T-helper 2 cell treated with Interferon-gamma antibody and Interleukin-4, amounts not matched to agents 100 ng/mL and 5 ng/mL, for 36 hours (primary cell): ENCODE data around the gene ZNF792. TPM values are rescaled to one million over a fixed set of nuclear protein-coding genes. Genes with fewer than 3 reads are reported as not detected.
"Not testable (repeated sequence)": the region's sequence is repeated elsewhere in the genome, so short reads cannot be mapped to it uniquely, and the experiment has no call there.

Source experiments
- intact Hi-C: fragments of 100-400 bp; cut with micrococcal nuclease; formaldehyde crosslinking; loops from one replicate; pipeline ENCODE4 v1.15.1; 2023
- total RNA-seq: library from RNA; stranded (reverse); gene quantifications from 2 replicates; pipeline ENCODE4 v1.2.3, GENCODE V29; 2022

The ZNF792 gene
- total RNA-seq, 1 donor from 2014 or later = 13.7 TPM

DNA sequence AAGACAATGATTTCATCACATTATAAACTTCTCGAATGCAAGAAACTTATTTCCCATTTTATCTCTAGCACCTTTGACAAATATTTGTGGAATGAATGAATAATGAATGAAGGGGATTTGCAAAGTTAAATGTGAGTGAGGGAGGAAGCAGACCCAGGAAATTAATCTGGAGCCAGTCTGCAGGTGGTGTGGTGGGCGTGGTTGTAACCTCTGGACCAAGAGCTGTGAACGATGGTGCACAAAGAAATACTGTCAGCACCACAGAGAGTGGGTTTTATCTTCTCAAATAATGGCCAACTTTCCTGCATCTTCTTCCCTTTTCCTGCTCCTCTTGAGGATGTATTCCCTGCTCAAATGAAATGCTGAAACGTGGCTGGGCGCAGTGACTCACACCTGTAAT is 11.0 kb upstream of the ZNF792 start:
- intact Hi-C loops = no loop called here

DNA sequence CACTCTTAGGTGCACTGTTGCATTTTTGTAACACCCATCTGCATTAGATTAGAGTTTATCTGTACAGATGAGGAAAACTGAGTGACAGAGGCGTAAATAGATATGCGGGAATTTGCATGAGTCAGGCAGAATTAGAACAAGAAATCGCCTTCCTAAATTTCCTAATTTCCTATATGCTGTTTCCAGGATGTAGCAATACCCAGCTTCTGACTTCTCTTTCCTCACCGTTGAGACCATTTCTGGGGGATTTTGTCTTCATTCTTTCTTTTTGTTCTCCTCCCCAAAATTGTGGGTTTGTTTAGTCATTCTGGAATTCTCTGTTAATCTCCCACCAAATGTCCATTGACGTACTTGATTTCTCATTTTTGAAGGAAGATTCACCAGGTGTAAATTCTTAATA is 10.6 kb upstream of the ZNF792 start:
- intact Hi-C loops = no loop called here

DNA sequence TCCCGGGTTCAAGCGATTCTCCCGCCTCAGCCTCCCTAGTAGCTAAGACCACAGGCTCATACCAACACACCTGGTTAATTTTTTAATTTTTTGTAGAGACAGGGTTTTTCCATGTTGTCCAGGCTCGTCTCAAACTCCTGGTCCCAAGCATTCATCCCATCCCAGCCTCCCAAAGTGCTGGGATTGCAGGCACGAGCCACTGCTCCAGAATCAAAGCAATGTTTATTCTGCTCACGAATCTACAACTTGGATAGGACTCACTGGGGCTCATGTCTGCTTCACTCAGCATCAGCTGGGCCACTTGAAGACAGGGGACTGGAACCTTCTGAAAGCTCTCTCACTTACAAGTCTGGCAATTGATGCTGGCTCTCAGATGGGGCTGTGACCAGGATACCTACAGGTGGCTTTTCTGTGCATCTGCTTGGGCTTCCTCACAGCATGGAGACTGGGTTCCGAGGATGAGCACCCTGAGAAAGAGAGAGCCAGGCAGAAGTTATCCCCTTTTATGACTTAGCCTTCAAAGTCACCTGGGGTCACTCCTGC is 8.2 kb upstream of the ZNF792 start:
- intact Hi-C loops = no loop called here

DNA sequence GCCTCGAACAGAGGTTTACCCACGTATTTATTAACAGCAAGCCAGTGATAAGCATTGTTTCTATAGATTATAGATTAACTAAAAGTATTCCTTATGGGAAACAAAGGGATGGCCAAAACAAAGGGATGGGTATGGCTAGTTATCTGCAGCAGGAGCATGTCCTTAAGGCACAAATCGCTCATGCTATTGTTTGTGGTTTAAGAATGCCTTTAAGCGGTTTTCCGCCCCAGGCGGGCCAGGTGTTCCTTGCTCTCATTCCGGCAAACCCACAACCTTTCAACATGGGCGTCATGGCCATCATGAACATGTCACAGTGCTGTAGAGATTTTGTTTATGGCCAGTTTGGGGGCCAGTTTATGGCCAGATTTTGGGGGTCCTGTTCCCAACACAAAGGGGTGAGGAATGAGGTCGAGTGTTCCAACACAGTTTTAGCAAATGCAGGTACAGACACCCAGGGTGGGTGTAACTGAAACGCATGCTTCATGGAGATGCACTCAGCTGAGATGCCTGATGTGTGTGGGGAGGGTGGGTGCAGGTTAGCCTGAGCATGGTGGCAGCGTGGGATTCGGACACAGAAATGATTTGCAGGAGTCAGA is 6.3 kb upstream of the ZNF792 start:
- intact Hi-C loops = not testable (repeated sequence)

DNA sequence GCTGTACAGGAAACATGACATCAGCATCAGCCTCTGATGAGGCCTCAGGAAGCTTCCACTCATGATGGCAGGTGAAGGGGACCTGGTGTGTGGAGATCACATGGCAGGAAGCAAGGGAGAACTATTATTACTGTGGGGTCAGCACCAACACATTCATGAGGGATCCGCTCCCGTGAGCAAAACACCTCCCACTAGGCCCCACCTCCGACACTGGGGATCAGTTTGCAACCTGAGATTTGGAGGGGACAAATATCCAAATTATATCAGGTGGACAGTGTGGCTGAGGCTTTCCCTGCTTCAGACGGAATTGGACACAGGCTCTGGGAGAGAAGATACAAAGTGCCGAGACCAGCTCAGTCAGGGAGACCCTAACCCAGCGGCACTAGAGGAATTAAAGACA is 5.7 kb upstream of the ZNF792 start:
- intact Hi-C loops = loop anchor here (10.0 kb wide), 1 partner anchor 195 kb away; the partner anchor contains the start of gene ZNF599

DNA sequence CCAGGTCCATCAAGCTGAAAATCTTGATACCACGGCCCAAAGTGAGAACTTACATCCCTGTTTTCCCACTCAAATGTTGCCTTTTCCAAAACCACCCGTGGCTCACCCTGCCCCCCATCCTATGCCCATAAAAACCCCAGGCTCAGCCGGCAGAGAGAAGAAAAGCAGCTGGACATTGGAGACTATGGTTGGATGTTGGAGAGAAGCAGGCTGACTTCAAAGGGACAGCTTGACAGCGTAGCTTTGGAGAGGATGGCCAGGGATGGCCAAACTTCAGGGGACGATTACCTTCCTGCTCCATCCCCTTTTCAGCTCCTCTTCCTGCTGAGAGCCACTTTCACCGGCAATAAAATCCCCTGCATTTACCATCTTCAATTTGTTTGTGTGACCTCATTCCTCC is 3.5 kb upstream of the ZNF792 start:
- intact Hi-C loops = loop anchor here (10.0 kb wide), 1 partner anchor 193 kb away; the partner anchor contains the start of gene ZNF599

DNA sequence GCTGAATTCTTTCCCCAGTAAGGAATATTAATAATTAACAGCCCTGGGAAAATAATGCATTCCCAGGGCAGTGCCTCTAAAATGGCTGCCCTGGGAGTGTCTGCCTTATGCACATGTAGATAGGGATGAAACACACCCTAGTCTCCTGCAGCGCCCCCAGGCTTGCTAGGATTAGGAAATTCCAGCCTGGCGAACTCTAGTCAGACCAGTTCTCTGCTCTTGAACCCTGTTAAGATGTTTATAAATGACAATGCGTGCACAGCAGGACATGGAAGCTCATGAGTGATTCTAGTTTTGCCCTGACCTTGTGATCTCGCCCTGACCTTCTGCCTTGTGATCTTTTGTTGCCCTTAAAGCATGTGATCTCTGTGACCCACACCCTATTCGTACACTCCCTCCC is 1.5 kb upstream of the ZNF792 start:
- intact Hi-C loops = loop anchor here (10.0 kb wide), 1 partner anchor 191 kb away; the partner anchor contains the start of gene ZNF599

DNA sequence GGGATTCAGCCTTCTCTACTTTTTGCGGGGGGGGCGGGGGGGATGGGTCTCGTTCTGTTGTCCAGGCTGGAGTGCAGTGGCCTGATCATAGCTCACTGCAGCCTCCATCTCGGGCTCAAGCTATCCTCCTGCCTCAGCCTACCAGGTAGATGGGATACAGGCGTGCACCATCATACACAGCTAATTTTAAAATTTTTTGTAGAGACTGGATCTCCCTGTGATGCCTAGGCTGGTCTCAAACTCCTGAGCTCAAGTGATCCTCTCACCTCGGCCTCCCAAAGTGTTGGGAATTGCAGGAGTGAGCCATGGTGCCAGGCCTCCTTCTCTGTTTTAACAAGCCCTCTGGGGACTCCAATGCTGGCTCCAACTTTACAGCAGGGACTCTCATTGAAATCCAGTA is 569 bp upstream of the ZNF792 start:
- intact Hi-C loops = loop anchor here (5.0 to 10.0 kb wide), 3 partner anchors 38 to 287 kb away; partner anchors contain the start of genes GRAMD1A, SCGB2B2, ZNF302 and ZNF599

DNA sequence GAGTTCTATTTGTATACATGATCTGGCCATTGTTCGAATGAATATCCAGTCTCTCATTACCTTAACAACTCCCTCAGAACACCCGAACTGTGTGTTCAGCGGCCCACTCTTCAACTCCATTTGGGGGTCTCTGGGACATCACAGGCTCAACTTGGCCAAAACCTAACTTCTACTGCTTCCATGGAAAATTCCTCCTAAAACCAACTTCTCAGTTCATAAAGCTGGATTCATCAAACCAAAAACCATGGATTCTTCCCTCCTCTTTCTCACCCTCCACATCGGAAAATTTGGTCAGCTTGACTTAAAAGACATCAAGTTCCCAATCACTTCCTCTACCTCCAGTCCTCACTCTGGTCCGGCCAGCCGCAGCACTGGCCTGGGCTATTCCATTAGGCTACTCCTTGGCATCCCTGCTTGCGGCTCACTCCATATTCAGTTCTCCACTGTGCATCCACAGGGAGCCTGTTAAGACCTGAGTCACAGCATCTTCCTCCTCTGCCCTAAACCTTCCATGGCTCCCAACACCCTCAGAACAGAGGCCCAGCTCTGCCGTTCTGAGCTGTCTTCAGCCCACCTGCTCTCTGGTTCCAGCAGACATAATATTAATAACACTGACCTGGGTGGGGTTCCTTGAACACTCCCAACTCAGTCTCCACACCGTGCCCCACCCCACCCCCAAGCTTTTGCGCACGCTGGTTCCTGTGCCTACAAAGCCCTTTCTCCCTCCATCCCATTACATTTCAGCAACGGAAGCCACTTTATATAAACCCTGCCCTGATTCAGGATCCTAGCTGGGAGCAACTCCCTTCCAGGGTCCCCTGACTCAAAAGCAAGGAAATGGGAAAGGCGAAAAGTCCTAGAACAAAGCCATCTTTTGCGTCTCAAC is 1.1 kb downstream of the ZNF792 start:
- intact Hi-C loops = loop anchor here (5.0 to 10.0 kb wide), 3 partner anchors 39 to 286 kb away; partner anchors contain the start of genes GRAMD1A, SCGB2B2, ZNF302 and ZNF599

DNA sequence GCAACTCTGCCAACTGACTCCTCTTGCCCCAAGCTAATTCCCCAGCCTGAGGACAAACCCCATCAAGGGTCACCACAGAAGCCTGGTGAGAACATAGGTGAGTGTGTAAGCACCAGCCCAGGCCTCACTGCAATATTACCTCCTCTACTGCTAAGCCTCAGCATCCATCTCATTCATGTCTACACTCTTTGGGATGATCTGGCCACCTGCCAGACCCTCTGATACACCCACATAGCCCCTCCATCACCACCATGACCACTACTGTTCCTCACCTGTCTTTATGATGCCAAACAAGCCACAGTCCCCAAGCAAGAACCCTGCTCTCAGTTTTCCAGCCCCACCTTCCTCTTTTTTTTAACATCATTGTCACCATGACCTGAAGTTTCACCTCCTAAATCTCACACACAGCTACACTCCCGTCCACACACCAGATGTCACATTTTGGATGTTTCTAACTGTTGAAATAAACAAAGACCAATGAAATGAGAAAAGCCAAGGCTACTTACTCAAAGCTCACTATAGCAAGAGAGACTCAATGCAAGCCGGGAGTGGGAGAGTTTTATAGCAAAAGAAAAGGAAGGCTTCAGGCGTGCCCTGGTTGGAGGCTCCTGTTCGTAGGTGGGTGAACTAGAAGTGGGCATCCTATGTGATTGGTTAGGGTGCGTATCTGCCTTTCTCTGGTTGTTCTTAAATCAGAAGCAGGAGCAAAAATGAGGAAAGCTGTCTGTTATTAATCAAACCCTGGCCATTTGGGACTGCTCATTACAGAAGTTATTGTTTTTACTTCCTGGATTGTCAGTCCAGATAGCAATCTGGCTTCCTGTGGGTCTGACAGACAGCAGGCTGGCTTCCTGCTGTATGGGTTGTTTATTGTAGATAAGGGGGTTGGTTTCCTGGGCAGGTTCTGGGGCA is 2.0 kb downstream of the ZNF792 start:
- intact Hi-C loops = loop anchor here (5.0 to 10.0 kb wide), 3 partner anchors 40 to 285 kb away; partner anchors contain the start of genes GRAMD1A, SCGB2B2, ZNF302 and ZNF599

DNA sequence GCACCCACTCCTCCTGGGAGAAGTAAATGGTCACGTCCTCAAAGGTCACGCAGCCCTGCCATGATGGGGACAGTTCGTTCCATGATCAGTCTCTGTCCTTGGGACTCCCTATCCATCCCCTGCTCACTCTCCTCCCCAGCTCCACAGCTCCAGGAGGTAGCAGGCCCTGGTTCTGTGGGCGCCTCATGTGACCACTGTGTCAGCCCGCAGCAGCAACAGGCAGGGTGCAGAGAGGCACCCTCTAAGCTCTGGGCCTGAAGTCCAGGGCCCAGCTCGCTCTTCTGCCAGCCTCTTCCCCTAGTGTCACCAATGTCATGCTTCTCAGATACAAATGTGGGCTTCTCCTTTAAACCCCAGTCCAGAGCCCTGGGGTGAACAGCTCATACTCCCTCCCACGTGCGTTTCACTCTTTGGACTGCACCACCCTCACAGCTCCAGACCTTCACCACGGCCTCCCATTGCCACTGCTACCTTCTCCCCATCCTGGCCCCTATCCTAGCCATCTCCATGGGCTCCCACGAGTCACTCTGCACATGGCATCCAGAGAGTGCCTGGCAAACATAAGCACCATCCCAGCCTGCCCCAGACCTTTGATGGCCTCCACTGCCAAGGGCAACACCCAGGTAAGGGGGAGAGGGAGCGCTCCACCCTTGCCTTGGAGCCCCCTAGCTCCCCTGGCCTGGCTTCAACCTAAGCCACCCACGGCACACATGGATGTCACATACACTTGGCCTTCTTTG is 2.9 kb downstream of the ZNF792 start:
- intact Hi-C loops = loop anchor here (5.0 to 10.0 kb wide), 3 partner anchors 41 to 284 kb away; partner anchors contain the start of genes GRAMD1A, SCGB2B2, ZNF302 and ZNF599

DNA sequence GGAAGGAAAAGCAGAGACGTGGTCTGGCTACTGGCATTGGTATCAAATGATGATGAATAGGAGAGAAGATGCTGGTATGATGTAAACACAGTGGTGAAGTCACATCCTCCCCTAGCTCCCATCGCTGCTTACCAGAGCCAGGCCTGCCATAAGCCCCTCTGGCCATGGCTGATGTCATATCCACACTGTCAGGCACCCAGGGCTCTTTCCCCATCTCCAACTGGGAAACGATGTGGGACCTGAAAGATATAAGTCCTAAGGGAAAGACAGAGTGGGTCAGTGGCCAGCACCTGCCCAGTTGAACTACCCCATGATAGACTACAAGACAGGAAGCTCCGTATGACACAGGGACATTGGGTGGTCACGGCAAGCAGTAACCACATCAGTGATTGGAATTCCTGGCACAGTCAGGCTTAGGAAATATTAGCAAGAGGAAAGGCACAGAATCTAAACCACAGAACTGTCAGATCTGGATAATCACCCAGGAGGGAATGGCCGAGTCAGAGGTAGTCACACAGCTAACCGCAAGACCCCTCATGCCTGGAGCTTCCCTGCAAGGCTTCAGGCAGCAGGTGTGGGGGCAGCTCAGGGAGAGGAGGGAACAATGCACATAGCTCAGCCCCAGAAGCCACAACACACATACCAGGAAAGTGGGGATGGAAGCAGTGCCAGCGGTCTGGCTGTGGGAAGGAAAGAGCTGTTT is 3.8 kb downstream of the ZNF792 start:
- intact Hi-C loops = loop anchor here (5.0 to 10.0 kb wide), 3 partner anchors 42 to 283 kb away; partner anchors contain the start of genes GRAMD1A, SCGB2B2, ZNF302 and ZNF599

DNA sequence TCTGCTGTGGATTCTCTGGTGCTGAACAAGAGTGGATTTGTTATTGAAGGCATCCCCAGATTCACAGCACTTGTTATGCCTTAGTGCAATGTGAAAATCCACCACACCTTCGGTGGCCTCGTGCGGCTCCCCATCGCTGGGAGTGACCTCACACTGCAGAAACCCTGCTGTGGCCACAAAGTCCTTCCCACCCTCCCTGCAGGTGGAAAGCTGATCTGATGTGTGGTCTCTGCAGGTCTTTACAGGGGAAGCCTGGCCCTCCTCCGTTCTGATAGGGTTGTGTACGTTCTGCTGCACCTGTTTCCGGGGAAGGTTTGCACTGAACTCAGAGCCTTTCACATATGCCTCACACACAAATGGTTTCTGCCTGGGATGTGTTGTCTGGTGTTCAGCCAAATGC is 5.0 kb downstream of the ZNF792 start:
- intact Hi-C loops = no loop called here

DNA sequence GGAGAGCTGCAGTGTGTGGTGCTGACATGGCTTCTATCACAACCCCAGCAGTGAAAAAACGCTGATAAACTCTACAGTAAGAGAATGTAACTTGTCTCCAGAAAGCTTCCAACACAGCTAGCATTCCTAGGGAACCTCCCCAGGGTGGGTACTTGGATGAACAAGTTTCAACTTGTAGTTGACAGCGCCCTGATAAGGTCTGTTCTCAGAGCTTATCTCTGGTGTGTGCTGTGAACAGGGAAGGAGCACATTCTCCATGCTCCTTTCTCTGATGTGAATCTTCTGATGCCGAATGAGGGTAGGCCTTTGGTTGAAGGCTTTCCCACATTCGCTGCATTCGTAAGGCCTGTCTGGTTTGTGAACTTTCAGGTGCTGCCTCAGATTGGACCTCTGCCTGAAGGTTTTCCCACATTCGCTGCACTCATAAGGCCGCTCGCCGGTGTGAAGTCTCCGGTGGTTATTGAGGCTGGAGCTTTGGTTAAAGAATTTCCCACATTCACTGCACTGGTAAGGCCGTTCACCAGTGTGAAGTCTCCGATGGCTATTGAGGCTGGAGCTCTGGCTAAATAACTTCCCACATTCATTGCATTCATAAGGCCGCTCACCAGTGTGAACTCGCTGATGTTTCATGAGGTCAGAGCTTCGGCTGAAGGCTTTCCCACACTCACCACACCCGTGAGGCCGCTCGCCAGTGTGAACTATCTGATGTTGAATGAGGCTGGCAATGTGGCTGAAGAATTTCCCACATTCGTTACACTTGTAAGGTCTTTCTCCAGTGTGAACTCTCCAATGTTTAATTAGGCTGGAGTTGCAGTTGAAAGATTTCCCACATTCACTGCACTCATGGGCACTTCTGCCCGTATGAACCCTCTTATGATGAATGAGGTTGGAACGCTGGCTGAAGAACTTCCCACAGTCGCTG is 5.9 kb downstream of the ZNF792 start:
- intact Hi-C loops = no loop called here

DNA sequence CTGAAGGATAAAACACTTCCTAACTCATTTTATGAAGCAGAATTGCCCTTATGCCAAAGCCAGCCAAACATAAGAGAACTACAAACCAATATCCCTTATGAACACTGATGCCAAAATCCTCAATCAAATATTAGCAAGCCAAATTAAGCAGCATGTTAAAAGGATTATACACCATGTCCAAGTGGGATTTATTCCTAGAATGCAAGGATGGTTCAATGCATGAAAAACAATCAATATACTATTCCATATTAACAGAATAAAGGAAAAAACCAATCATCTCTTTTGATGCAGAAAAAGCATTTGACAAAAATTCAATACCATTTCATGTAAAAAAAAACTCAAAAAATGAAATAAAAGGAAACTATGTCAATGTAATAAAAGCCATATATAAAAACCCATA is 10.9 kb downstream of the ZNF792 start:
- intact Hi-C loops = no loop called here

DNA sequence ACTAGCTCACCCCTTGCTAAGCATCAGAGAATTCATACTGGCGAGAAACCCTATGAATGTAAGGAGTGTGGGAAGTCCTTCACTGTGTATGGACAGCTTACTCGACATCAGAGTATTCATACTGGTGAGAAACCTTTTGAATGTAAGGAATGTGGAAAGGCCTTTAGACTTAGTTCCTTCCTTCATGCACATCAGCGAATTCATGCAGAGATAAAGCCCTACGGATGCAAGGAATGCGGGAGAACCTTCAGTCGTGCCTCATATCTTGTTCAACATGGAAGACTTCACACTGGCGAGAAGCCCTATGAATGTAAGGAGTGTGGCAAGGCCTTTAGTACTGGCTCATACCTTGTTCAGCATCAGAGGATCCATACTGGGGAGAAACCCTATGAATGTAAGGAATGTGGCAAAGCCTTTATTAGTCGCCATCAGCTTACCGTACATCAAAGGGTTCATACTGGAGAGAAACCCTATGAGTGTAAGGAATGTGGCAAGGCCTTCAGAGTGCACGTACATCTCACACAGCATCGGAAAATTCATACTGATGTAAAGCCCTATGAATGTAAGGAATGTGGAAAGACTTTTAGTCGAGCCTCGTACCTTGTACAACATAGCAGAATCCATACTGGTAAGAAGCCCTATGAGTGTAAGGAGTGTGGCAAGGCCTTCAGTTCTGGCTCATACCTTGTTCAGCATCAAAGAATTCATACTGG is 20.0 kb downstream of the ZNF792 start:
- intact Hi-C loops = no loop called here

DNA sequence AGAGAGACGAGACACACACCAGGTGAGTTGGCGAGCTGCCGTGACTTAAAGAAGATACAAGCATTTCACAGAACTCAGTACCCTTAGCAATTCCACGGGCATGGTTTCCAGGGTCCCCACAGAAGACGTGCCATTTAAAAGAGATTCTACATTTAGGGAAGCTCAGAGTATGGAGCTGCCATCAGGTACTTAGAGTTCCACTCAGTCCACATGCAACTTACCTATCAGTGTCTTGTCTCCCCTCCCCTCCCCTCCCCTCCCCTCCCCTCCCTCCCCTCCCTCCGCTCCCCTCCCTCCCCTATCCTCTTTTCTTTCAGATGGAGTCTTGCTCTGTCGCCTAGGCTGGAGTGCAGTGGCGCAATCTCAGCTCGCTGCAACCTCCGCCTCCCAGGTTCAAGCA is 25.1 kb downstream of the ZNF792 start:
- intact Hi-C loops = no loop called here

DNA sequence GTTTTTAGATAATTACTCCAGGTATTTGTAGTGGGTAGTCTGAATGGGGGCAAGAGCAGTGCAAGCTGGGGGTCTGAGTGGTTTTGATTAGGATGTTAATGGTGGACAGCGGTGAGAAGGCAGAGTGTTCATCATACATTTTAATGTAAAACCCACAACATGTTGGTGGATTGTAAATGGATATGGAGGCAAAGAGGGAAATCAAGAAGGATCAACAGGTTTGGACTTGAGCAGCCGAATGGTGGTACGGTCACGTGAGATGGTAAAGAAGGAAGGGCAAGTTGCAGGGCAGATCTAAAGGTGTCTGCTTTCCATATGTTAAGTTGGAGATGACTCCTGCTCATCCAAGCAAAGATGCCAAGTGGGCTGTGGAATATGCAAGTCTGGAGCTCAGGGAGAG is 27.8 kb downstream of the ZNF792 start:
- intact Hi-C loops = no loop called here
